ENCODE measurements around the gene EXD2.
A peak's percentile ranks its signal among the peaks of the same experiment; 100 is the strongest.
"Not testable (repeated sequence)": the region's sequence is repeated elsewhere in the genome, so short reads cannot be mapped to it uniquely, and the experiment has no call there.

Gene EXD2

DNA sequence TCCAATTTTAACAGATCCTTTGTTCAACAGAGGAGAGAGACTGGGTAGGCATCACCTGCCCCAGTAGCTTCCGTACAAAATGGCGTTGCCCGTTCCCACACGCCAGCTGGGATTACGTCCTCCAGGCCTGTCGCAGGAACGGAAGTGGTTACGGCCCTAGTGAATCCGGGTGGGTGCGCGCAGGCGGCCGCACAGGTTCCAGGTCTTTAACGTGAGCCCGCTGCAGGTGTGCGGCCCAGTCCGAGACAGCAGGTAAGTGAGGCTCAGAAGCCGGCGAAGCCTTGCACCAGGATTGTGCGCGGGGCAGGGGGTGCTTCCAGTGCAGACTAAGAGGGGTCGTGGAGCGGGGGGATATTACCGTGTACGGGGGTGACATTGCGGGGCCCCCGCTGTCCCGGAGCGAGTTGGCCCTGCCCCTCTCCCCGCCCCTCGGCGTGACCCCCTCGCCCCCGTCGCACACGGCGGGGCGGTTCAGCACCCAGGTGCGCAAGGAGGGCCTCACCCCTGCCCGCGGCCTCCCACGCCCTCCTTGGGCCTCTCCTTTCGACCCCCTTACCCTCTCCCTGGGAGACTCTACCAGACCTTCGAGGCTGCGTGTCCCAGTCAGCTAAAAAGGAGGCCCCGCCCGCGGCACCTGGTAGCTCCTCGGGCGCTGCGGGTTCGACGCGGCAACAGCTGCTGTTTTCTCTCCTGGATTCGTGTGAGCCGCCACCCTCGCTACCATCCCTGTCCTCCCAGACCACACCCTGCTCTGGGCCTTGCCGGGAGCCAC is at the start of gene EXD2:
EXD2 (plus strand) TSS at position 159 of the 772 bp plus-strand sequence. CDS start 17,973 bp downstream, outside the sequence.
- peak; percentile 82 for DNase-seq (ENCODE audit: low spot score)

- no peak for DNase-seq (ENCODE audit: low spot score)
These were observed 49.7 kb upstream of the EXD2 start for GRCh38 chr14:69141550-69141949.

DNA sequence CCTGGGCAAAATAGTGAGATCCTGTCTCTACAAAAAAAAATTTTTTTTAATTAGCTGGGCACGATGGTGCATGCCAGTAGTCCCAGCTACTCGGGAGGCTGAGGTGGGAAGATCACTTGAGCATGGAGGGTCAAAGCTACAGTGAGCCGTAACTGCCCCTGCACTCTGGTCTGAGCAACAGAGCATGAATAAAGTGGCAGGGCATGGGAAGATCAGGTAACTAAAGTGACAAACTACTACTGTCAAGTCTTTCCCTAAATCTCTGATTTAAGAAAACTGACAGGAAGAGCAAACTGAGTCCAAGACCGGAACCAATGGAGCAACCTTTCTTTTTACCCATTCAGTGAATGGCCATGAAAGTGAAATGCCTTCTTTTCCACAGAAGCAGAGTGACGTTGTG is 49.2 kb upstream of the EXD2 start:
- no peak for DNase-seq (ENCODE audit: low spot score)

GRCh38 chr14:69149461-69150244 is 41.6 kb upstream of the EXD2 start:
- DNase-seq (ENCODE audit: low spot score), result no peak

GRCh38 chr14:69151458-69152180 is 39.7 kb upstream of the EXD2 start:
- DNase-seq (ENCODE audit: low spot score), result peak; percentile 86

DNA sequence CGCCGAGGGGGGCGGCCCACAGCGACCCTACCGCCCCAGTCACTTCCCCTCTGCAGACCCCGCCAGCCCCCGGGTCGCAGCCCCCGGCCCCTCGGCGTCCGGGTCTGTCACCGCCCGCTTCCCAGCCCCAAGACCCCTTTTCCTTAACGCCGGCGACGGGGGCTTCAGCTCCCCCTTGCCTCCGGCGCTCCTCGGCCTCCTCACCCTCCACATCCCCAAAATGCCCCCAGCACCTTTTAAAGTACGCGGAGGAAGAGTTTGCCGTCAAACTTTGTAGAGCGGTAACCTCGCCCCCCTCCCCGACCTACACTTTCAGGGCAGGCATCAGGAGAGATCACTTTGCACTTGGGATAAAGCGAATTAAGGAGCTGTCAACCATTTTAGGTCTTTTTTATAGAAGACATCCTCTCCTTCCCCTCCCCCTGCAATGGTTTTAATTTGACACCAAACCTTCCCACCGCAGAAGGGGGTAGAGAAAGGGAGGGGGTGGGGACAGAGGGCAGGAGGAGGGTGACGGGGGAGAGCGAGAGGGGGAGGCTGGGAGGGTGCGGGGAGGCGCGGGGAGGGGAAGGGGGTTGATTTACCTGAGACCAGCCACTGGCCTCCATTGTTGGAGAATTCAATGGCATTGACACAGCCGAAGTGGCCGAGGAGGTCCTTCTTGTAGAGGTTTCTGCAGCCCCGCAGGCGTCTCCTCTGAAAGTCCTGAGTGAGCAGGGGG is 39.0 kb upstream of the EXD2 start:
- peak; percentile 42 for DNase-seq (ENCODE audit: low spot score)

DNA sequence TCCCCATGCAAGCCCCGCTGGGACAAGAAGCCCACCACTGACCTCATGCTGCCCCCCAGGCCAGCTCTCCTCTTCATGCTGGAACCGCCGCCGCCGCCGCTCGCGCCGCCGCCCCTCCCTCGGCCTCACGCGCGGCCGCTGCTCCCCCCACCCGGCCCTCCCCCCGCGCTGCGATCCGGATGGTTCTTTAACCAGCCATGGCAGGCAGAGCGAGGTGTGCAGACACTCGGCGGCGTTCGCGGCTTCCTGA is 38.5 kb upstream of the EXD2 start, which contains the start of gene DCAF5:
DCAF5 (minus strand) TSS at position 218 of the 250 bp plus-strand sequence; CDS start at position 77, 141 bp downstream.
- no peak for DNase-seq (ENCODE audit: low spot score)

- DNase-seq (ENCODE audit: low spot score), result peak; percentile 96
These were observed 38.0 kb upstream of the EXD2 start for GRCh38 chr14:69153152-69153872.

GRCh38 chr14:69153873-69154270 is 37.4 kb upstream of the EXD2 start:
- peak; percentile 15 for DNase-seq (ENCODE audit: low spot score)

- DNase-seq (ENCODE audit: low spot score), result peak; percentile 4
These were observed 36.5 kb upstream of the EXD2 start for GRCh38 chr14:69154779-69155178.

DNA sequence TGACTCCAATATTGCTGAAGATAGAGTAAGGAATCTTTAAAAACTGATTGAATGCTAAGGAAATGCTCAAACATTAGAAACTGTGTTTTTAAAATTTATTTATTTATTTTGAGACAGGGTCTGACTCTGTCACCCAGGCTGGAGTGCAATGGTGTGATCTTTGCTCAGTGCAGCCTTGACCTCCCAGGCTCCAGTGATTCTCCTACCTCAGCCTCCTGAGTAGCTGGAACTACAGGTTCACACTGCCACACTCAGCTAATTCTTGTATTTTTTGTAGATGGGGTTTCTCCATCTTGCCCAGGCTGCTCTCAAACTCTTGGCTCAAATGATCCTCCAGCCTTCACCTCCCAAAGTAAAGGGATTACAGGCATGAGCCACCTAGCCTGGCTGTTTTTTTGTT is 35.1 kb upstream of the EXD2 start:
- no peak for DNase-seq (ENCODE audit: low spot score)

- no peak for DNase-seq (ENCODE audit: low spot score)
These were observed 29.7 kb upstream of the EXD2 start for GRCh38 chr14:69161590-69161989.

- not testable (repeated sequence) for DNase-seq (ENCODE audit: low spot score)
These were observed 25.5 kb upstream of the EXD2 start for GRCh38 chr14:69165787-69166186.

- DNase-seq (ENCODE audit: low spot score), result no peak
These were observed 20.5 kb upstream of the EXD2 start for GRCh38 chr14:69170839-69171238.

GRCh38 chr14:69171569-69171968 is 19.7 kb upstream of the EXD2 start:
- DNase-seq (ENCODE audit: low spot score), result no peak

DNA sequence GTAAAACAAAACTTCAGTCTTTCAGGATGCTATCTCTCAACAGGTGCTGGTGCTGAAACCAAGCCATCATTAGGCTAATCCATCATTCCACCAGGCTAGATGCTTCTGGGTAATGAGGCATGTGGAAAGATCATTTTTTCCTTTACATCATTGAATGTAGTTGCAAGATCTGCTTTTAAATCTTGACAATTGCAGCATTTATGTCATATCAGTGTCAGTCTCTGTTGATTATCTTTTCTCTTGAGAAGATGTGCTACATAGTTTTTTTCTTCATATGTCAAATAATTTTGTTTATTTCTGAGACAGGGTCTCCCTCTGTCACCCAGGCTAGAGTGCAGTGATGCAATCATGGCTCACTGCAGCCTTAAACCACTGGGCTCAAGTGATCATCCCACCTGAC is 16.2 kb upstream of the EXD2 start:
- no peak for DNase-seq (ENCODE audit: low spot score)

DNA sequence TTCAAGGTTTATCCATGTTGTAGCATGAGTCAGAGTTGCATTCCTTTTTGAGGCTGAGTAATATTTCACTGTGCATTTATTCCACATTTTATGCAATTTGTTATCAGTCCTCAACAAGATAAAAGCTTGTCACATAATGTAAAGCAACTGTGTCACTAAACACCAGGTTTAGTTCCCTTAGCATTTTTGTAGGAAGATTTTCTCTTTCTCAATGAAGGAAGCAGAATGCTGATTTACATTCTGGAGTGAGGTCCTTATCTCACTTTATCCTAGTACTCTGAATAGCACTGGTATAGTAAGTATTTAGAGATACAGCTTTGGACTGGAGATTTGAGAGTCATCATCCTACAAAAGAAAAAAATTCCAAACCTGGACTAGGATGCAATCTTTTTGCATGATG is 9.8 kb upstream of the EXD2 start:
- DNase-seq (ENCODE audit: low spot score), result no peak

GRCh38 chr14:69182580-69182979 is 8.7 kb upstream of the EXD2 start:
- DNase-seq (ENCODE audit: low spot score), result not testable (repeated sequence)

GRCh38 chr14:69183735-69184134 is 7.6 kb upstream of the EXD2 start:
- DNase-seq (ENCODE audit: low spot score), result no peak

DNA sequence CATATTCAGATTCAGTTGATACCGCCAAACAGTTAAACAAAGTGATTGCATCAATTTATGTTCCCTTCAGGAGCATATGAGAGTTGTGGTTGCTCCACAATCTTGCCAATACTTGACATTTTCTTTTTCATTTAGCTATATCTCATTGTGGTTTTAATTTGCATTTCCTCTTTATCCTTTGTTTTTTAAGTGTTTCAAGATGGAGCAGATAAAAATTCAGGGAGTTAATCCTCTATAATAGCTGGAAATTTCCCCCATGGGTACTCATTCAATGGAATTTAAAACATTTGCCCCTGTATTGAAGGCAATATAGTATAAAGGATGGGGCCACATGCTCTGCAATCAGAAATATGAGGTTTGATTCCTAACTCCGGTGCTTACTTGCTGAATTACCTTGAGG is 1.1 kb upstream of the EXD2 start:
- DNase-seq (ENCODE audit: low spot score), result no peak

- DNase-seq (ENCODE audit: low spot score), result no peak
These were observed 2.4 kb downstream of the EXD2 start for GRCh38 chr14:69193721-69194120.

DNA sequence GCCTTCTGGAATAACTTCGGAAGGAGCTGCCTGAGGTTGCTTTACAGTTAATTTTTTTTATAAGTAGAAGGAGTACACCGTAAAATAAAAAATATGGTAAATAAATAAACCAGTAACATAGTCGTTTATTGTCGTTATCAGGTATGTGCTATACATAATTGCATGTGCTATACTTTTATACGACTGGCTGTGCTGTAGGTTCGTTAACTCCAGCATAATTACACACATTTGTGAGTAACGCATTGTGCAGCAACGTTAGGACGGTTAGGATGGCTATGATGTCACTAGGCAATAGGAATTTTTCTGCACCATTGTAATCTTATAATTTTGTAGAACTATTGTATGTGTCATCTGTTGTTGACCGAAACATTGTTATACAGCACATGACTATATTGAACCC is 8.5 kb downstream of the EXD2 start:
- no peak for DNase-seq (ENCODE audit: low spot score)
